HepG2 (cell line): ENCODE data around the gene ZKSCAN8. TPM values are rescaled to one million over a fixed set of nuclear protein-coding genes. Genes with fewer than 3 reads are reported as not detected.

Experiments
- AKAP8 ChIP-seq: sonication (generic); formaldehyde crosslinking; IDR thresholded peaks from 2 replicates; pipeline ENCODE4 v1.5.1; 2020; ENCODE audit warnings: mild to moderate bottlenecking, missing genetic modification reagents
- BCLAF1 ChIP-seq: fragments of 450-650 bp; IDR thresholded peaks from 2 replicates; pipeline ENCODE4 v1.6.1; 2017; ENCODE audit warnings: mild to moderate bottlenecking
- CBFB ChIP-seq: sonication (generic); formaldehyde crosslinking; IDR thresholded peaks from 2 replicates; pipeline ENCODE4 v1.4.0; 2020; ENCODE audit warnings: missing genetic modification reagents
- CBX2 ChIP-seq, 2 experiments: fragments of 200-600 bp in 1 of 2; sonication (generic); formaldehyde crosslinking in 1 of 2; IDR thresholded peaks; 2 replicates each; pipeline versions ENCODE4 v1.7.0 to v1.8.1; 2018 to 2022; ENCODE audit warnings: low read depth in 2 of 2, low read length in 1 of 2, mild to moderate bottlenecking in 1 of 2, missing genetic modification reagents in 1 of 2
- CC2D1A ChIP-seq: sonication (generic); formaldehyde crosslinking; IDR thresholded peaks from 2 replicates; pipeline ENCODE4 v1.8.1; 2023; ENCODE audit warnings: mild to moderate bottlenecking, missing genetic modification reagents
- MED8 ChIP-seq: sonication (generic); formaldehyde crosslinking; IDR thresholded peaks from 2 replicates; pipeline ENCODE4 v1.8.1; 2023; ENCODE audit warnings: mild to moderate bottlenecking, missing genetic modification reagents; ENCODE audit not compliant: insufficient replicate concordance
- MEF2D ChIP-seq: sonication (generic); formaldehyde crosslinking; IDR thresholded peaks from 2 replicates; pipeline ENCODE4 v1.5.1; 2020; ENCODE audit warnings: mild to moderate bottlenecking, missing genetic modification reagents
- MLLT10 ChIP-seq: sonication (generic); formaldehyde crosslinking; IDR thresholded peaks from 2 replicates; pipeline ENCODE4 v1.4.0; 2020; ENCODE audit warnings: missing genetic modification reagents
- MYNN ChIP-seq: sonication (generic); formaldehyde crosslinking; IDR thresholded peaks from 2 replicates; pipeline ENCODE4 v1.4.0; 2020; ENCODE audit warnings: mild to moderate bottlenecking, low read depth, missing genetic modification reagents
- NKX3-1 ChIP-seq: sonication (generic); formaldehyde crosslinking; IDR thresholded peaks from 2 replicates; pipeline ENCODE4 v1.5.0; 2020; ENCODE audit warnings: missing genetic modification reagents
- TRAFD1 ChIP-seq: sonication (generic); formaldehyde crosslinking; IDR thresholded peaks from 2 replicates; pipeline ENCODE4 v1.5.1; 2020; ENCODE audit warnings: missing genetic modification reagents, mild to moderate bottlenecking, borderline replicate concordance
- ZNF12 ChIP-seq: sonication (generic); formaldehyde crosslinking; IDR thresholded peaks from 2 replicates; pipeline ENCODE4 v1.5.0; 2020; ENCODE audit warnings: missing genetic modification reagents
- ZNF124 ChIP-seq: sonication (generic); formaldehyde crosslinking; IDR thresholded peaks from 2 replicates; pipeline ENCODE4 v1.4.0; 2020; ENCODE audit warnings: missing genetic modification reagents
- ZNF17 ChIP-seq: sonication (generic); formaldehyde crosslinking; IDR thresholded peaks from 2 replicates; pipeline ENCODE4 v1.5.0; 2020; ENCODE audit warnings: mild to moderate bottlenecking, missing genetic modification reagents
- ZNF180 ChIP-seq: sonication (generic); formaldehyde crosslinking; IDR thresholded peaks from 2 replicates; pipeline ENCODE4 v1.4.0; 2020; ENCODE audit warnings: low read depth, missing genetic modification reagents, borderline replicate concordance
- ZNF207 ChIP-seq: fragments of 450-650 bp; IDR thresholded peaks from 2 replicates; pipeline ENCODE4 v1.6.1; 2016; ENCODE audit warnings: antibody characterized with exemption, borderline replicate concordance
- ZNF687 ChIP-seq: sonication (generic); formaldehyde crosslinking; IDR thresholded peaks from 2 replicates; pipeline ENCODE4 v1.5.1; 2020; ENCODE audit warnings: mild to moderate bottlenecking, missing genetic modification reagents, moderate library complexity
- ZNF704 ChIP-seq: sonication (generic); formaldehyde crosslinking; IDR thresholded peaks from 2 replicates; pipeline ENCODE4 v1.8.1; 2023; ENCODE audit warnings: mild to moderate bottlenecking, inconsistent platforms, moderate library complexity, missing genetic modification reagents, borderline replicate concordance
- polyA plus RNA-seq, 8 experiments: library from polyadenylated mRNA; depleted of rRNA in 3 of 8; stranded (reverse) in 7 of 8; unstranded in 1 of 8; fragments of >200 nt; fragmentation: Illumina TruSeq in 4 of 8; extraction: Trizol in 4 of 8; gene quantifications; 2 replicates each; pipeline versions ENCODE4 v1.2.1 to v1.2.3, GENCODE V29; 2011 to 2016; ENCODE audit warnings: low read depth in 4 of 8, missing spikeins in 1 of 8, mixed read lengths in 1 of 8; ENCODE audit not compliant: insufficient read depth in 1 of 8
- total RNA-seq, 5 experiments: library from RNA; depleted of rRNA; stranded (reverse); fragments of >200 nt; fragmentation: Illumina TruSeq; extraction: Trizol; gene quantifications; 2 replicates each; pipeline ENCODE4 v1.2.3, GENCODE V29; 2016; ENCODE audit warnings: low read depth in 1 of 5

Gene ZKSCAN8
- total and polyA plus RNA-seq, 2 of the 13 experiments (the other 11 are each of a cell fraction or from before 2014, with no cell fraction given) = 12.4 to 20.9 TPM

GRCh38 chr6:28124350-28124970 lies 17.2 kb upstream of the ZKSCAN8 start, which contains the start of gene ZSCAN16 (continued):
- TF ChIP-seq ZNF687 = peak; percentile 83
- no peak for TF ChIP-seq BCLAF1
- no peak for TF ChIP-seq ZNF124 (CRISPR knock-in tag)
- no peak for TF ChIP-seq CBX2 (IDR thresholded peaks at IDR 0.05; ENCODE audit: low read depth, low read length)
- 0 out of 2 replicates have a peak, but pooled peaks have one; percentile 74 for TF ChIP-seq CBX2 (CRISPR knock-in tag; IDR thresholded peaks at IDR 0.05; ENCODE audit: low read depth)
- TF ChIP-seq ZNF180 (CRISPR knock-in tag) = no peak
- TF ChIP-seq MYNN = no peak
- TF ChIP-seq CBFB = no peak
- TF ChIP-seq MEF2D (CRISPR knock-in tag) = peak; percentile 75; the same call in 1 of the 2 replicates
- no peak for TF ChIP-seq TRAFD1 (CRISPR knock-in tag)
- TF ChIP-seq ZNF704 (CRISPR knock-in tag) = no peak; the same call in 1 of the 2 replicates
- no peak for TF ChIP-seq MLLT10 (CRISPR knock-in tag)
- TF ChIP-seq CC2D1A (CRISPR knock-in tag) = no peak
- 0 out of 2 replicates have a peak, but pooled peaks have one; percentile 75 for TF ChIP-seq NKX3-1 (CRISPR knock-in tag)
- TF ChIP-seq ZNF207 = no peak
- no peak for TF ChIP-seq ZNF12 (CRISPR knock-in tag)
- 0 out of 2 replicates have a peak, but pooled peaks have one; percentile 42 for TF ChIP-seq AKAP8
- no peak for TF ChIP-seq ZNF17 (CRISPR knock-in tag)
- peak; percentile 36 for TF ChIP-seq MED8 (CRISPR knock-in tag)
